Measurements from ENCODE around the gene NCR2. TPM values are rescaled to one million over a fixed set of nuclear protein-coding genes. Genes with fewer than 3 reads are reported as not detected.

The NCR2 gene
- total RNA-seq, 1 experiment from 2014 or later, result not detected

DNA sequence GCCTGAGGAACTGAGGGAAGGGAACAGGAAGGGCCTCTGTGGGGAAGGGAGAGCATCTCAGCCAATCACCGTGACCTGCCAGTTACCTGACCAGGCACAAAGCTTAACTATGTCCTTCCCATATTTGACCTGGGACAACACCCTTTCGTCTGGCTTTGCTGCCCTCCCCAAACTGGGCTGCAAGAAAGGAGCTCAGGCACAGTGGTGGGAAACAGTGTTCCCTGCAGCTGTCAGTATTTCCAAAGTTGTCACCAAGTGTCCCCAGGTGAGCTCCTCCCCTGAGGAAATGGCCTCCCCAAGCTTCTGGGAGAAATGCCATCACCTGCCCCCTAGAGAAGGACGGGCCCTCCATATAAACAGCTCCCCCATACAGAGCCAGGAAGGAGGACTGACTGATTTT lies 17.9 kb downstream of the NCR2 start:
- TF ChIP-seq SIN3A (IDR thresholded peaks at IDR 0.05; ENCODE audit: borderline replicate concordance, insufficient read depth, low read depth, low read length) (no peak), POLR2AphosphoS5 (IDR thresholded peaks at IDR 0.05; ENCODE audit: low read depth, low read length) (no peak), TCF7L2 (IDR thresholded peaks at IDR 0.05; ENCODE audit: low read depth, low read length) (no peak)
- TF ChIP-seq, protein P1, sequence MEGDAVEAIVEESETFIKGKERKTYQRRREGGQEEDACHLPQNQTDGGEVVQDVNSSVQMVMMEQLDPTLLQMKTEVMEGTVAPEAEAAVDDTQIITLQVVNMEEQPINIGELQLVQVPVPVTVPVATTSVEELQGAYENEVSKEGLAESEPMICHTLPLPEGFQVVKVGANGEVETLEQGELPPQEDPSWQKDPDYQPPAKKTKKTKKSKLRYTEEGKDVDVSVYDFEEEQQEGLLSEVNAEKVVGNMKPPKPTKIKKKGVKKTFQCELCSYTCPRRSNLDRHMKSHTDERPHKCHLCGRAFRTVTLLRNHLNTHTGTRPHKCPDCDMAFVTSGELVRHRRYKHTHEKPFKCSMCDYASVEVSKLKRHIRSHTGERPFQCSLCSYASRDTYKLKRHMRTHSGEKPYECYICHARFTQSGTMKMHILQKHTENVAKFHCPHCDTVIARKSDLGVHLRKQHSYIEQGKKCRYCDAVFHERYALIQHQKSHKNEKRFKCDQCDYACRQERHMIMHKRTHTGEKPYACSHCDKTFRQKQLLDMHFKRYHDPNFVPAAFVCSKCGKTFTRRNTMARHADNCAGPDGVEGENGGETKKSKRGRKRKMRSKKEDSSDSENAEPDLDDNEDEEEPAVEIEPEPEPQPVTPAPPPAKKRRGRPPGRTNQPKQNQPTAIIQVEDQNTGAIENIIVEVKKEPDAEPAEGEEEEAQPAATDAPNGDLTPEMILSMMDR (IDR thresholded peaks at IDR 0.05), result no peak
- TF ChIP-seq, protein P2, sequence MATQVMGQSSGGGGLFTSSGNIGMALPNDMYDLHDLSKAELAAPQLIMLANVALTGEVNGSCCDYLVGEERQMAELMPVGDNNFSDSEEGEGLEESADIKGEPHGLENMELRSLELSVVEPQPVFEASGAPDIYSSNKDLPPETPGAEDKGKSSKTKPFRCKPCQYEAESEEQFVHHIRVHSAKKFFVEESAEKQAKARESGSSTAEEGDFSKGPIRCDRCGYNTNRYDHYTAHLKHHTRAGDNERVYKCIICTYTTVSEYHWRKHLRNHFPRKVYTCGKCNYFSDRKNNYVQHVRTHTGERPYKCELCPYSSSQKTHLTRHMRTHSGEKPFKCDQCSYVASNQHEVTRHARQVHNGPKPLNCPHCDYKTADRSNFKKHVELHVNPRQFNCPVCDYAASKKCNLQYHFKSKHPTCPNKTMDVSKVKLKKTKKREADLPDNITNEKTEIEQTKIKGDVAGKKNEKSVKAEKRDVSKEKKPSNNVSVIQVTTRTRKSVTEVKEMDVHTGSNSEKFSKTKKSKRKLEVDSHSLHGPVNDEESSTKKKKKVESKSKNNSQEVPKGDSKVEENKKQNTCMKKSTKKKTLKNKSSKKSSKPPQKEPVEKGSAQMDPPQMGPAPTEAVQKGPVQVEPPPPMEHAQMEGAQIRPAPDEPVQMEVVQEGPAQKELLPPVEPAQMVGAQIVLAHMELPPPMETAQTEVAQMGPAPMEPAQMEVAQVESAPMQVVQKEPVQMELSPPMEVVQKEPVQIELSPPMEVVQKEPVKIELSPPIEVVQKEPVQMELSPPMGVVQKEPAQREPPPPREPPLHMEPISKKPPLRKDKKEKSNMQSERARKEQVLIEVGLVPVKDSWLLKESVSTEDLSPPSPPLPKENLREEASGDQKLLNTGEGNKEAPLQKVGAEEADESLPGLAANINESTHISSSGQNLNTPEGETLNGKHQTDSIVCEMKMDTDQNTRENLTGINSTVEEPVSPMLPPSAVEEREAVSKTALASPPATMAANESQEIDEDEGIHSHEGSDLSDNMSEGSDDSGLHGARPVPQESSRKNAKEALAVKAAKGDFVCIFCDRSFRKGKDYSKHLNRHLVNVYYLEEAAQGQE (IDR thresholded peaks at IDR 0.05; ENCODE audit: insufficient read depth in 1 of 2, low read depth in 2 of 2, low read length in 1 of 2), result no peak
- intact Hi-C loops (cut with micrococcal nuclease; ENCODE audit: unreplicated experiment) (no loop called here), in situ Hi-C loops (cut with HindIII; ENCODE audit: low pct_unique_long_range_greater_than_20kb, low sequenced_read_pairs) (no loop called here)
- no peak for DNase-seq (ENCODE audit: low read depth, low spot score)
- Histone ChIP-seq H3K4me1 (ENCODE audit: control insufficient read depth, insufficient read depth, low read length) (no peaks in the 10 kb centered on the region), H3K4me3 (ENCODE audit: low read depth in 2 of 2, low read length in 2 of 2) (no peak overlapping the region), H3K36me3 (ENCODE audit: control insufficient read depth, insufficient read depth, low read length) (no peaks in the 10 kb centered on the region), H3K27me3 (ENCODE audit: control insufficient read depth, insufficient read depth, low read length) (peaks cover 28% of the 10 kb centered on the region), H3K9me3 (ENCODE audit: control insufficient read depth, insufficient read depth, low read depth, low read length) (peaks cover 3% of the 10 kb centered on the region; the same call in 1 of the 2 replicates), H3K27ac (ENCODE audit: low read length) (no peak overlapping the region)
- no peak for ATAC-seq
- no TSS peak for BruUV-seq (replicated peaks)
- ChIA-PET POLR2A (no interaction called here), CTCF (no interaction called here)

DNA sequence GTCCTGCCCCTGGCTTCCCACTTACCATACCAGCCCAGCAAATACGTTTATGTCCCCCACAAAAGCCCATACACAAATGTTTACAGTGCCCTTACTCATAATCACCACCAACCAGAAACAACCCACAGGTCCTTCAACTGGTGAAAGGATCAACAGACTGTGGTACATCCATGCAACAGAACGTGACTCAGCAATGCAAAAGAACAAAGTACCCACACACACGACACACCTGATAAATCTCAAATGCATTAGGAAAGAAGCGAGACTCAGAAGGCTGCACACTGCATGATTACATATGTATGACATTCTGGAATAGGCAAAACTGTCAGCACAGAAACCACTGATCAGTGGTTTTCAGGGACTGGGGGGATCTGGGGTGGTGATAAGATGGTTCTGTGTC lies 20.5 kb downstream of the NCR2 start:
- ChIA-PET POLR2A (no interaction called here), CTCF (no interaction called here)
- H3K4me1 ChIP-seq (ENCODE audit: control insufficient read depth, insufficient read depth, low read length), result no peaks in the 10 kb centered on the region
- H3K36me3 ChIP-seq (ENCODE audit: control insufficient read depth, insufficient read depth, low read length), result no peaks in the 10 kb centered on the region
- intact Hi-C loops (cut with micrococcal nuclease; ENCODE audit: unreplicated experiment) (no loop called here), in situ Hi-C loops (cut with HindIII; ENCODE audit: low pct_unique_long_range_greater_than_20kb, low sequenced_read_pairs) (no loop called here)
- TF ChIP-seq TCF7L2 (IDR thresholded peaks at IDR 0.05; ENCODE audit: low read depth, low read length), result no peak
- no peak for TF ChIP-seq SIN3A (IDR thresholded peaks at IDR 0.05; ENCODE audit: borderline replicate concordance, insufficient read depth, low read depth, low read length)
- no peak for TF ChIP-seq POLR2AphosphoS5 (IDR thresholded peaks at IDR 0.05; ENCODE audit: low read depth, low read length)
- TF ChIP-seq, protein P1 (IDR thresholded peaks at IDR 0.05), result no peak
- TF ChIP-seq, protein P2 (IDR thresholded peaks at IDR 0.05; ENCODE audit: insufficient read depth in 1 of 2, low read depth in 2 of 2, low read length in 1 of 2), result no peak
- no TSS peak for BruUV-seq (replicated peaks)
- H3K9me3 ChIP-seq (ENCODE audit: control insufficient read depth, insufficient read depth, low read depth, low read length), result peaks cover 6% of the 10 kb centered on the region; the same call in 1 of the 2 replicates
- DNase-seq (ENCODE audit: low read depth, low spot score) (no peak), ATAC-seq (no peak)
- H3K27me3 ChIP-seq (ENCODE audit: control insufficient read depth, insufficient read depth, low read length), result peaks cover 25% of the 10 kb centered on the region
- H3K4me3 ChIP-seq (ENCODE audit: low read depth in 2 of 2, low read length in 2 of 2), result no peak overlapping the region
- no peak overlapping the region for H3K27ac ChIP-seq (ENCODE audit: low read length)

All from Panc1 (cell line).